NCI-H1417 (cell line): ENCODE measurements around the gene TUBAL3.
"Not testable (repeated sequence)": the region's sequence is repeated elsewhere in the genome, so short reads cannot be mapped to it uniquely, and the experiment has no call there.

Experiments used
- DNase-seq, 3 experiments: peaks; one replicate each; lab custom pipeline; 2025; lab: John Stamatoyannopoulos, UW

TUBAL3 gene

GRCh38 chr10:5379202-5379601 lies 25.4 kb downstream of the TUBAL3 start:
- not testable (repeated sequence) for DNase-seq

- DNase-seq, result no peak
Measured at GRCh38 chr10:5376450-5376849, 28.2 kb downstream of the TUBAL3 start.

GRCh38 chr10:5373891-5374611 lies 30.6 kb downstream of the TUBAL3 start:
- no peak for DNase-seq

GRCh38 chr10:5373307-5373706 lies 31.3 kb downstream of the TUBAL3 start:
- no peak for DNase-seq

- no peak for DNase-seq
Measured at GRCh38 chr10:5370493-5371352, 33.9 kb downstream of the TUBAL3 start.

GRCh38 chr10:5369362-5370158 lies 35.1 kb downstream of the TUBAL3 start:
- no peak for DNase-seq

GRCh38 chr10:5365928-5366327 lies 38.7 kb downstream of the TUBAL3 start:
- peak in 1 of 3 experiments; percentile 2 for DNase-seq

GRCh38 chr10:5364890-5365338 lies 39.7 kb downstream of the TUBAL3 start, which contains the start of gene UCN3:
TSS of gene UCN3 (plus strand) at chr10:5364966. CDS start at chr10:5373721, 8,755 bp downstream.
- DNase-seq, result peak in 2 of 3 experiments; percentile 28 to 71

- DNase-seq, result peak in 1 of 3 experiments; percentile 30
Measured at GRCh38 chr10:5364374-5364773, 40.3 kb downstream of the TUBAL3 start.

GRCh38 chr10:5362873-5363272 lies 41.8 kb downstream of the TUBAL3 start:
- DNase-seq, result no peak

- DNase-seq, result peak in 1 of 3 experiments; percentile 3
Measured at GRCh38 chr10:5361966-5362365, 42.7 kb downstream of the TUBAL3 start.

- no peak for DNase-seq
Measured at GRCh38 chr10:5360318-5360915, 44.2 kb downstream of the TUBAL3 start.

- DNase-seq, result no peak
Measured at GRCh38 chr10:5356302-5356763, 48.3 kb downstream of the TUBAL3 start.

- no peak for DNase-seq
Measured at GRCh38 chr10:5355594-5356301, 48.9 kb downstream of the TUBAL3 start.

GRCh38 chr10:5354068-5354467 lies 50.6 kb downstream of the TUBAL3 start:
- no peak for DNase-seq

- DNase-seq, result no peak
Measured at GRCh38 chr10:5349362-5349761, 55.3 kb downstream of the TUBAL3 start.

- DNase-seq, result no peak
Measured at GRCh38 chr10:5346881-5347280, 57.7 kb downstream of the TUBAL3 start.

- no peak for DNase-seq
Measured at GRCh38 chr10:5344746-5345145, 59.9 kb downstream of the TUBAL3 start.

GRCh38 chr10:5343979-5344378 lies 60.6 kb downstream of the TUBAL3 start:
- no peak for DNase-seq

GRCh38 chr10:5343561-5343960 lies 61.1 kb downstream of the TUBAL3 start:
- DNase-seq, result no peak
